Small intestine (tissue), 7 donors: ENCODE measurements around the gene PPM1F. TPM values are rescaled to one million over a fixed set of nuclear protein-coding genes. Genes with fewer than 3 reads are reported as not detected.

ENCODE experiments used
- DNase-seq, 2 donors: peaks; one replicate each; pipeline versions ENCODE4 v3.0.0 to v3.0.0-alpha.2; 2013
- FAIRE-seq: peaks from 2 replicates; lab custom pipeline; 2012; peaks lifted over from hg19 to GRCh38; lab: Jason Lieb, UNC
- H3K27ac ChIP-seq, 3 donors: one replicate each; pipeline ENCODE4 v1.5.1; 2013; ENCODE audit warnings: low read length in 2 of 3, mild to moderate bottlenecking in 2 of 3, control low read depth in 1 of 3, inconsistent platforms in 1 of 3, low read depth in 1 of 3, moderate library complexity in 1 of 3
- H3K27me3 ChIP-seq, 3 donors: one replicate each; pipeline ENCODE4 v1.6.1; 2013; ENCODE audit warnings: low read length in 3 of 3, inconsistent platforms in 1 of 3; ENCODE audit not compliant: control insufficient read depth in 3 of 3, insufficient read depth in 3 of 3
- H3K36me3 ChIP-seq, 3 donors: one replicate each; pipeline ENCODE4 v1.6.1; 2013; ENCODE audit warnings: low read length in 3 of 3, inconsistent platforms in 1 of 3, low read depth in 1 of 3, mild to moderate bottlenecking in 1 of 3, moderate library complexity in 1 of 3; ENCODE audit not compliant: control insufficient read depth in 3 of 3, insufficient read depth in 2 of 3
- H3K4me1 ChIP-seq, 3 donors: one replicate each; pipeline ENCODE4 v1.6.1; 2013; ENCODE audit warnings: low read length in 2 of 3, inconsistent platforms in 1 of 3, low read depth in 1 of 3, mild to moderate bottlenecking in 1 of 3, moderate library complexity in 1 of 3; ENCODE audit not compliant: control insufficient read depth in 3 of 3, insufficient read depth in 2 of 3
- H3K4me3 ChIP-seq, 3 donors: one replicate each; pipeline ENCODE4 v1.5.1; 2013; ENCODE audit warnings: low read length in 3 of 3, control low read depth in 1 of 3, inconsistent platforms in 1 of 3, low read depth in 1 of 3, mild to moderate bottlenecking in 1 of 3, moderate library complexity in 1 of 3
- H3K9me3 ChIP-seq, 2 donors: one replicate each; pipeline ENCODE4 v1.6.1; 2013; ENCODE audit warnings: low read depth in 1 of 2, low read length in 1 of 2; ENCODE audit not compliant: control insufficient read depth in 2 of 2, insufficient read depth in 1 of 2
- WGBS, 3 donors: extraction: QIAGEN DNeasy Blood & Tissue Kit; methylation state at CpG; one replicate each; pipeline ENCODE4 v1.1.7; 2013; 5-methylcytosine and 5-hydroxymethylcytosine counted together
- polyA plus RNA-seq, 4 donors: library from polyadenylated mRNA; stranded (reverse) in 3 of 4; unstranded in 1 of 4; fragments of 200-250 nt in 3 of 4; fragments of 120-200 nt in 1 of 4; gene quantifications; one replicate each; pipeline versions ENCODE4 v1.2.1 to v1.2.3, GENCODE V29; 2013
- donor health status: healthy with polysubstance abuse.
- donor health status: control.
- donor health status: control.
- donor health status: Bipolar disorder and iron deficiency.
- donor health status: healthy.

The PPM1F gene
- polyA plus RNA-seq, 4 donors, result 1.8 to 16.7 (median 9.9) TPM

GRCh38 chr22:21972293-21972779 is 19.7 kb upstream of the PPM1F start:
- H3K36me3 ChIP-seq, result peaks cover 2 to 79% (median 24%) of the 10 kb centered on the region in 3 donors
- WGBS, 3 donors, result 68 to 76% (median 71%) methylated on average over 7 of the region's 7 CpGs
- DNase-seq (peak; percentile 13 to 41), FAIRE-seq (no peak)
- H3K27me3 ChIP-seq, result no peaks in the 10 kb centered on the region
- no peak overlapping the region for H3K4me3 ChIP-seq
- no peaks in the 10 kb centered on the region for H3K9me3 ChIP-seq
- no peak overlapping the region for H3K27ac ChIP-seq
- H3K4me1 ChIP-seq, result no peaks in the 10 kb centered on the region

- FAIRE-seq, result no peak
- no peak overlapping the region for H3K4me3 ChIP-seq
- H3K9me3 ChIP-seq, result no peaks in the 10 kb centered on the region
- H3K27ac ChIP-seq, result no peak overlapping the region
- no peak for DNase-seq
- no peaks in the 10 kb centered on the region for H3K4me1 ChIP-seq
- WGBS, 3 donors, result 90 to 93% (median 90%) methylated on average over 7 of the region's 7 CpGs
- no peaks in the 10 kb centered on the region for H3K27me3 ChIP-seq
- peaks cover 2 to 83% (median 26%) of the 10 kb centered on the region in 3 donors for H3K36me3 ChIP-seq
These were observed 19.2 kb upstream of the PPM1F start for GRCh38 chr22:21971858-21972275.

DNA sequence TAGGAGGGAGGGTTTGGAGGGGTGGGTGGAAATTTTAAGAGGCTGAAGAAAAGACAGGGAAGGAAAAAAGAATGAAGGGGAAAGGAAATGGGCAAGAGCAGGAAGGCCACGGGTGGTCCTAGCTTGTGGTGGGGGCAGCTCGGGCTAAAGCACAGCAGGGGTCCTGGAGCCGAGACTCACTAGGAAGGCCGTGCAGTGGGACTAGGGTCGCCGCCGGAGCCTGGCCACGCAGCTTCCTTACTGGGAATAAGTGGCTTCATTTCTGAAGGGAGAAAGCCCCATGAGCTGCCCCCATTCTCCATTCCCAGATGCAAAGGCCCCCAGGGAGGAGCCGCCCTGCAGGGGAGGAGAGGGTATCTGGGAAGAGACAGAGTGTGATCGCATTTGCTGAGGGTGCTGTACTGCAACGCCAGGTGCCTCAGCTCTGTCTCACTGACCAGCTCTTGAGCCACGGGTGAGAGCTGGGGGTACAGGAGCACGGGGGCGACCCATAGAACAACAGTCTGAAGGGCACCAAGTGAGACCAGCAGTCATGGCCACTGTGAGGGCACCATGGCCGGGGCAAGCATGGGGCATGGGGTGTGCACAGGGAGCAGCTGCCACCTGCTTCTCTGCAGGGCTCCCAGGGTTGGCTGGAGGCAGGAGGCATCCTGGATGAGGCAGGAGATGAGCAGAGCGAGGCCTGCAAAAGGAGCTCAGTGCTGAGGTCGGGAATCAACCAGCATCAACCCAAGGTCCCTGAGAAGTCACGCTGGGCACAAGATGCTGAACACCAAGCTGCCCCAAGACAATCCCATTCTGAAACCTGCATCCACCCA is 18.4 kb upstream of the PPM1F start:
- no peaks in the 10 kb centered on the region for H3K27me3 ChIP-seq
- DNase-seq (no peak), FAIRE-seq (no peak)
- peaks cover 4 to 92% (median 28%) of the 10 kb centered on the region in 3 donors for H3K36me3 ChIP-seq
- no peak overlapping the region for H3K27ac ChIP-seq
- H3K4me1 ChIP-seq, result no peaks in the 10 kb centered on the region
- H3K4me3 ChIP-seq, result no peak overlapping the region
- no peaks in the 10 kb centered on the region for H3K9me3 ChIP-seq
- 91 to 94% (median 93%) methylated on average over 16 to 18 of the region's 18 CpGs for WGBS, 3 donors

DNA sequence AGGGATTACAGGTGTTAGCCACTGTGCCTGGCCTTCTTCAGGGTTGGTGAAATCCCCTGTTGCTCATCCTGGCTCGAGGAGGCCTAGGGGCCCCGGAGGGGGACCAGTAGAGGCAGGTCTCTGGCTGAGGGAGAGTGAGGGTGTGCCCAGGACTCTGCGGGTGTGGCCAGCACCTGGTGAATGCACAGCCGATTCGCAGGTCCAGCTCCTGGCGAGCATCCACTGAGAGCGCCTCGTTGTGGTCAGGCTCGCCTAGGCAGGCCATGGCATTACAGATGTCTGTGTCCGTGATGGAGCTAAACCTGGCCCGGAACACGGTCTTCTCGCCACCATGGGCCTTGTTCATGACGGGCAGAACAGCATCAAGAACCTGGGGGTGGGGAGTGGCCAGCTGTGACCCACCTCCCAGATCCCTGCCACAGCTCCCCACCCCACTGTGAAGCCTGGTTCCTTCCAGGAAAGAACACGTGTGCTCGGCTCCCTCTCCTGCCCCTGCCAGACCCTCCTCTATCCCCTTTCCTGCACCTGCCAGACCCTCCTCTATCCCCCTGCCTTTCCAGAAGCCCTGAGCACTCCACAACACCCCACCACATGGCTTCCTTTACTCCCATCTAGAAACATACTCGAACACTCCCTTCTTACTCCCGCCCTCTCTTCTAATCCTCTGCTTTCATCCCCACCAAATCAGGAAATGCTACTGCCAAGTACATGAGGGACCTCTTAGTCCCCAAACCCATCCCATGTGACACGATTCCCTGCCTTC is 17.6 kb upstream of the PPM1F start:
- no peaks in the 10 kb centered on the region for H3K27me3 ChIP-seq
- FAIRE-seq, result no peak
- H3K4me1 ChIP-seq, result no peaks in the 10 kb centered on the region
- 86 to 92% (median 91%) methylated on average over 19 of the region's 19 CpGs for WGBS, 3 donors
- H3K4me3 ChIP-seq, result no peak overlapping the region
- peaks cover 4 to 95% (median 28%) of the 10 kb centered on the region in 3 donors for H3K36me3 ChIP-seq
- H3K9me3 ChIP-seq, result no peaks in the 10 kb centered on the region
- DNase-seq, result no peak
- H3K27ac ChIP-seq, result no peak overlapping the region

- H3K27me3 ChIP-seq, result no peaks in the 10 kb centered on the region
- H3K4me3 ChIP-seq, result no peak overlapping the region
- WGBS, 3 donors, result 95 to 98% (median 96%) methylated on average over 5 of the region's 5 CpGs
- FAIRE-seq (no peak), DNase-seq (no peak)
- H3K36me3 ChIP-seq, result peaks cover 13 to 95% (median 24%) of the 10 kb centered on the region in 3 donors
- H3K4me1 ChIP-seq, result no peaks in the 10 kb centered on the region
- no peak overlapping the region for H3K27ac ChIP-seq
- H3K9me3 ChIP-seq, result no peaks in the 10 kb centered on the region
These were observed 15.9 kb upstream of the PPM1F start for GRCh38 chr22:21968452-21969129.

GRCh38 chr22:21967693-21968271 is 15.1 kb upstream of the PPM1F start:
- FAIRE-seq, result no peak
- Histone ChIP-seq H3K36me3 (peaks cover 12 to 93% (median 24%) of the 10 kb centered on the region in 3 donors), H3K9me3 (no peaks in the 10 kb centered on the region), H3K27ac (no peak overlapping the region), H3K4me3 (no peak overlapping the region), H3K27me3 (no peaks in the 10 kb centered on the region), H3K4me1 (no peaks in the 10 kb centered on the region)
- WGBS, 3 donors, result 95 to 96% (median 95%) methylated on average over 7 of the region's 7 CpGs
- no peak for DNase-seq

DNA sequence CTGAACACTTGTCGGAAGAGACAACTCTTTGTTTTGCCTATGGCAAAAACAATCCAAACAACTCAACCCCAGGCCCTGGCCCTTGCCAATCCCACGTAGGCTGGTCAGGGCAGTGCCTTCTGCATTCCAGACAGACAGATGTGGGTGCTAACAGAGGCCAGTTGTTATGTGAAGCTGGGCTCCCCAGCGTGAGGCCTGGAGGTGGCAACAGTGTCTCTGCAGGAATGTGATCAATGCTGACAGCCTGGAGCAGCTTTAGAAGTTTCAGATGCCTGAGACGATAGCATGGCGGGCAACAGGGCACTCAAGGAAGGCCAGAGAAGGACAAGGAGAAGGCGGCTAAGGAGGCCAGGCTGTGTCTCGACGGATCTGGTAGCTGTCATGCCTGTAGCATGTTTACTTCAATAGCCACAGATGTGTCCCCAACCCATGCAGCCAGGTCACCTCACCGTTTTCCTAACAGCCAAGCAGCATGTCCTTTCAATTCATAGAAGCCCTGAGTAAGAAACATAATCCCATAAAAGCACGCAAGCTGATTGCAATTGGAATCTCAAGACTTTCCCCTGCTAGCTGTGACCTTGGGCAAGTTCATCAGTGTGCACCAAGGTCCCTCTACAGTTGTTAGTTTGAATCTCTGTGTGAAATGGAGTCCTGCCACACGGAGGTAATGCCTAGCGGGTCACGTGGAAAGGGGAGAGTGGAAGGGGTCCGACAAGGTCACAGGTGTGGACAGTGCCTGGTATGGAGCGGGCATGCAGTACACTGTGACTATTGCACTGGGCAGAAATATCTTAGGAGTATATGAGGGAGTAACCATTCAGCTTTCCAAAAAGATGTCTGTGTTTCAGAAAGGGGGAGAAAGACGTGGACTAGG is 14.2 kb upstream of the PPM1F start:
- no peak for FAIRE-seq
- no peak for DNase-seq
- Histone ChIP-seq H3K36me3 (peaks cover 14 to 93% (median 27%) of the 10 kb centered on the region in 3 donors), H3K4me1 (no peaks in the 10 kb centered on the region), H3K4me3 (no peak overlapping the region), H3K9me3 (no peaks in the 10 kb centered on the region), H3K27ac (no peak overlapping the region), H3K27me3 (no peaks in the 10 kb centered on the region)
- WGBS, 3 donors, result 90 to 93% (median 93%) methylated on average over 16 of the region's 16 CpGs
